ENCODE data around the gene SNX25.

DNA sequence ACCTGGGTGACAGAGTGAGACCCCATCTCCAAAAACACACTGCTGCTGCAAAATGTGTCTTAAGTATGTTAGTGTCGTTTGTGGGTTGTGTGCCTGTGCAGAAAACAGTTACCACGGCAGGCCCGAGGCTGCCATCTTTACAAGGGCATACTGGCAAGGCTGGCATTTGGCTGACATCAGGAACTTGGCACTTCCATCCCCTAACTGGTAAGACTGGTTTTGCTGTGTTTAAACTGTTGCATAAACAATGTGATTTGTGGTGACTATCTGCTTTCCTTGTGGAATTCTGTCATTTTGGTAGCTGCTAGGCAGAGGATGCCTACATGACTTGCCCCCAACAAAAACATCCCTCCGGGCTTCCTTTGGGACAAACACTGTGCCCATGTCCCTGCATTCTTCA lies 174.1 kb downstream of the SNX25 start:
- TF ChIP-seq EZH2 (IDR thresholded peaks at IDR 0.05; ENCODE audit: borderline replicate concordance, insufficient read depth, low read length, poor library complexity, severe bottlenecking) (no peak), MXI1 (conservative IDR thresholded peaks at IDR 0.05; ENCODE audit: poor library complexity, severe bottlenecking) (no peak), POLR2AphosphoS5 (IDR thresholded peaks at IDR 0.05) (no peak), SMC3 (conservative IDR thresholded peaks at IDR 0.05; ENCODE audit: poor library complexity) (no peak), TAF1 (IDR thresholded peaks at IDR 0.05; ENCODE audit: low read depth) (no peak), RAD21 (conservative IDR thresholded peaks at IDR 0.05) (no peak)
- TF ChIP-seq, protein P1, sequence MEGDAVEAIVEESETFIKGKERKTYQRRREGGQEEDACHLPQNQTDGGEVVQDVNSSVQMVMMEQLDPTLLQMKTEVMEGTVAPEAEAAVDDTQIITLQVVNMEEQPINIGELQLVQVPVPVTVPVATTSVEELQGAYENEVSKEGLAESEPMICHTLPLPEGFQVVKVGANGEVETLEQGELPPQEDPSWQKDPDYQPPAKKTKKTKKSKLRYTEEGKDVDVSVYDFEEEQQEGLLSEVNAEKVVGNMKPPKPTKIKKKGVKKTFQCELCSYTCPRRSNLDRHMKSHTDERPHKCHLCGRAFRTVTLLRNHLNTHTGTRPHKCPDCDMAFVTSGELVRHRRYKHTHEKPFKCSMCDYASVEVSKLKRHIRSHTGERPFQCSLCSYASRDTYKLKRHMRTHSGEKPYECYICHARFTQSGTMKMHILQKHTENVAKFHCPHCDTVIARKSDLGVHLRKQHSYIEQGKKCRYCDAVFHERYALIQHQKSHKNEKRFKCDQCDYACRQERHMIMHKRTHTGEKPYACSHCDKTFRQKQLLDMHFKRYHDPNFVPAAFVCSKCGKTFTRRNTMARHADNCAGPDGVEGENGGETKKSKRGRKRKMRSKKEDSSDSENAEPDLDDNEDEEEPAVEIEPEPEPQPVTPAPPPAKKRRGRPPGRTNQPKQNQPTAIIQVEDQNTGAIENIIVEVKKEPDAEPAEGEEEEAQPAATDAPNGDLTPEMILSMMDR (IDR thresholded peaks at IDR 0.05; ENCODE audit: poor library complexity, severe bottlenecking) = no peak
- TF ChIP-seq, protein P2, sequence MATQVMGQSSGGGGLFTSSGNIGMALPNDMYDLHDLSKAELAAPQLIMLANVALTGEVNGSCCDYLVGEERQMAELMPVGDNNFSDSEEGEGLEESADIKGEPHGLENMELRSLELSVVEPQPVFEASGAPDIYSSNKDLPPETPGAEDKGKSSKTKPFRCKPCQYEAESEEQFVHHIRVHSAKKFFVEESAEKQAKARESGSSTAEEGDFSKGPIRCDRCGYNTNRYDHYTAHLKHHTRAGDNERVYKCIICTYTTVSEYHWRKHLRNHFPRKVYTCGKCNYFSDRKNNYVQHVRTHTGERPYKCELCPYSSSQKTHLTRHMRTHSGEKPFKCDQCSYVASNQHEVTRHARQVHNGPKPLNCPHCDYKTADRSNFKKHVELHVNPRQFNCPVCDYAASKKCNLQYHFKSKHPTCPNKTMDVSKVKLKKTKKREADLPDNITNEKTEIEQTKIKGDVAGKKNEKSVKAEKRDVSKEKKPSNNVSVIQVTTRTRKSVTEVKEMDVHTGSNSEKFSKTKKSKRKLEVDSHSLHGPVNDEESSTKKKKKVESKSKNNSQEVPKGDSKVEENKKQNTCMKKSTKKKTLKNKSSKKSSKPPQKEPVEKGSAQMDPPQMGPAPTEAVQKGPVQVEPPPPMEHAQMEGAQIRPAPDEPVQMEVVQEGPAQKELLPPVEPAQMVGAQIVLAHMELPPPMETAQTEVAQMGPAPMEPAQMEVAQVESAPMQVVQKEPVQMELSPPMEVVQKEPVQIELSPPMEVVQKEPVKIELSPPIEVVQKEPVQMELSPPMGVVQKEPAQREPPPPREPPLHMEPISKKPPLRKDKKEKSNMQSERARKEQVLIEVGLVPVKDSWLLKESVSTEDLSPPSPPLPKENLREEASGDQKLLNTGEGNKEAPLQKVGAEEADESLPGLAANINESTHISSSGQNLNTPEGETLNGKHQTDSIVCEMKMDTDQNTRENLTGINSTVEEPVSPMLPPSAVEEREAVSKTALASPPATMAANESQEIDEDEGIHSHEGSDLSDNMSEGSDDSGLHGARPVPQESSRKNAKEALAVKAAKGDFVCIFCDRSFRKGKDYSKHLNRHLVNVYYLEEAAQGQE (IDR thresholded peaks at IDR 0.05; ENCODE audit: borderline replicate concordance) = no peak

Measured in neural cell (in vitro differentiated cells).